Effector memory CD8-positive, alpha-beta T cell (primary cell): Measurements from ENCODE around the gene AZU1.
A peak's percentile ranks its signal among the peaks of the same experiment; 100 is the strongest.

Experiments used
- ATAC-seq: fragments of 150-1000 bp; cut with Tn5 transposase; replicated peaks from 2 replicates; pipeline ENCODE4 v1.10.0; 2021; ENCODE audit warnings: mild to moderate bottlenecking, moderate library complexity
- DNase-seq, 3 experiments: peaks; one replicate each; pipeline ENCODE4 v3.0.0; 2021
- H3K27ac Mint-ChIP-seq, 2 donors: one replicate each; pipeline ENCODE4 v1.8.0; 2022; ENCODE audit warnings: mild to moderate bottlenecking in 2 of 2, mixed read lengths in 2 of 2, moderate library complexity in 2 of 2
- H3K27me3 Mint-ChIP-seq, 2 donors: one replicate each; pipeline ENCODE4 v1.8.0; 2022; ENCODE audit warnings: mixed read lengths in 2 of 2
- H3K36me3 Mint-ChIP-seq: one replicate; pipeline ENCODE4 v1.8.0; 2022; ENCODE audit warnings: mild to moderate bottlenecking, moderate library complexity, mixed read lengths; ENCODE audit not compliant: insufficient read depth
- H3K4me1 Mint-ChIP-seq, 2 donors: one replicate each; pipeline ENCODE4 v1.8.0; 2022; ENCODE audit warnings: low read depth in 2 of 2, mixed read lengths in 2 of 2
- H3K4me3 Mint-ChIP-seq, 2 donors: one replicate each; pipeline ENCODE4 v1.8.0; 2022; ENCODE audit warnings: mild to moderate bottlenecking in 2 of 2, mixed read lengths in 2 of 2, moderate library complexity in 2 of 2
- H3K9me3 Mint-ChIP-seq, 2 donors: one replicate each; pipeline ENCODE4 v1.8.0; 2022; ENCODE audit warnings: mixed read lengths in 2 of 2

The AZU1 gene

GRCh38 chr19:821231-821824, 6.3 kb upstream of the AZU1 start:
- peak overlapping the region in 1 of 2 donors; percentile 47 for H3K4me3 Mint-ChIP-seq
- H3K4me1 Mint-ChIP-seq: peaks cover 3% of the 10 kb centered on the region in 2 donors
- peaks cover 35% of the 10 kb centered on the region for H3K36me3 Mint-ChIP-seq
- no peak overlapping the region for H3K27ac Mint-ChIP-seq
- H3K27me3 Mint-ChIP-seq: peaks cover 7 to 25% of the 10 kb centered on the region in 2 donors
- ATAC-seq (no peak), DNase-seq (no peak)
- H3K9me3 Mint-ChIP-seq: peaks cover 4 to 7% of the 10 kb centered on the region in 2 donors

- ATAC-seq (no peak), DNase-seq (no peak)
- peaks cover 0 to under 1% of the 10 kb centered on the region in 2 donors for H3K9me3 Mint-ChIP-seq
- H3K27ac Mint-ChIP-seq: no peak within 1 kb of the TSS
- peaks cover 0 to 3% of the 10 kb centered on the region in 2 donors for H3K4me1 Mint-ChIP-seq
- peaks cover 7 to 25% of the 10 kb centered on the region in 2 donors for H3K27me3 Mint-ChIP-seq
- peak within 1 kb of the TSS; percentile 10 to 47 for H3K4me3 Mint-ChIP-seq
- peaks cover 31% of the 10 kb centered on the region for H3K36me3 Mint-ChIP-seq
These were observed 5.7 kb upstream of the AZU1 start, which contains the start of gene PLPPR3 for GRCh38 chr19:821825-822503. TSS of gene PLPPR3 (minus strand) at chr19:821955. CDS start at chr19:821559, 396 bp downstream.

- Mint-ChIP-seq H3K4me1 (peaks cover 0 to 2% of the 10 kb centered on the region in 2 donors), H3K36me3 (peaks cover 20% of the 10 kb centered on the region), H3K9me3 (no peaks in the 10 kb centered on the region), H3K27me3 (peaks cover 7 to 25% of the 10 kb centered on the region in 2 donors), H3K4me3 (peak overlapping the region in 1 of 2 donors; percentile 25), H3K27ac (peak overlapping the region in 1 of 2 donors; percentile 84)
- DNase-seq (no peak), ATAC-seq (no peak)
These were observed 4.0 kb upstream of the AZU1 start for GRCh38 chr19:823565-824121.

- H3K27me3 Mint-ChIP-seq: peaks cover 7 to 25% of the 10 kb centered on the region in 2 donors
- H3K4me3 Mint-ChIP-seq: no peak overlapping the region
- ATAC-seq: no peak
These were observed 2.8 kb upstream of the AZU1 start for GRCh38 chr19:824885-825284.

GRCh38 chr19:825897-826644, 1.6 kb upstream of the AZU1 start:
- Mint-ChIP-seq H3K9me3 (no peaks in the 10 kb centered on the region), H3K27me3 (peaks cover 7 to 29% of the 10 kb centered on the region in 2 donors), H3K36me3 (peaks cover 12% of the 10 kb centered on the region), H3K4me3 (no peak overlapping the region), H3K27ac (no peak overlapping the region), H3K4me1 (peaks cover 0 to 2% of the 10 kb centered on the region in 2 donors)
- DNase-seq (no peak), ATAC-seq (no peak)

More at GRCh38 chr19:824885-825284, 2.8 kb upstream of the AZU1 start:
- Mint-ChIP-seq H3K4me1 (peaks cover 0 to 2% of the 10 kb centered on the region in 2 donors), H3K36me3 (peaks cover 16% of the 10 kb centered on the region), H3K27ac (no peak overlapping the region), H3K9me3 (no peaks in the 10 kb centered on the region)
- DNase-seq: no peak

- Mint-ChIP-seq H3K4me1 (peaks cover 0 to 2% of the 10 kb centered on the region in 2 donors), H3K9me3 (no peaks in the 10 kb centered on the region), H3K27ac (no peak overlapping the region), H3K36me3 (peaks cover 12% of the 10 kb centered on the region), H3K27me3 (peaks cover 7 to 35% of the 10 kb centered on the region in 2 donors), H3K4me3 (no peak overlapping the region)
- no peak for ATAC-seq
- no peak for DNase-seq
These were observed 325 bp upstream of the AZU1 start for GRCh38 chr19:827314-827709.

GRCh38 chr19:829129-829758, 1.6 kb downstream of the AZU1 start:
- H3K9me3 Mint-ChIP-seq: no peaks in the 10 kb centered on the region
- H3K4me3 Mint-ChIP-seq: no peak overlapping the region
- peaks cover 5% of the 10 kb centered on the region for H3K36me3 Mint-ChIP-seq
- H3K4me1 Mint-ChIP-seq: peaks cover 0 to 2% of the 10 kb centered on the region in 2 donors
- peaks cover 0 to 22% of the 10 kb centered on the region in 2 donors for H3K27me3 Mint-ChIP-seq
- no peak overlapping the region for H3K27ac Mint-ChIP-seq
- ATAC-seq (no peak), DNase-seq (no peak)

- no peak for ATAC-seq
- Mint-ChIP-seq H3K4me3 (no peak overlapping the region), H3K4me1 (peaks cover 0 to 3% of the 10 kb centered on the region in 2 donors), H3K36me3 (peaks cover 2% of the 10 kb centered on the region), H3K9me3 (no peaks in the 10 kb centered on the region), H3K27ac (no peak overlapping the region), H3K27me3 (peaks cover 12 to 30% of the 10 kb centered on the region in 2 donors)
- no peak for DNase-seq
These were observed 4.1 kb downstream of the AZU1 start for GRCh38 chr19:831407-832369.

GRCh38 chr19:834216-834615, 6.6 kb downstream of the AZU1 start:
- DNase-seq (no peak), ATAC-seq (no peak)
- Mint-ChIP-seq H3K9me3 (no peaks in the 10 kb centered on the region), H3K27me3 (peaks cover 23 to 42% of the 10 kb centered on the region in 2 donors), H3K36me3 (no peaks in the 10 kb centered on the region), H3K4me3 (no peak overlapping the region), H3K4me1 (peaks cover 0 to 3% of the 10 kb centered on the region in 2 donors), H3K27ac (no peak overlapping the region)

GRCh38 chr19:835210-835810, 7.7 kb downstream of the AZU1 start:
- Mint-ChIP-seq H3K4me1 (peaks cover 0 to 3% of the 10 kb centered on the region in 2 donors), H3K27ac (no peak overlapping the region), H3K27me3 (peaks cover 27 to 46% of the 10 kb centered on the region in 2 donors), H3K9me3 (no peaks in the 10 kb centered on the region), H3K4me3 (no peak overlapping the region), H3K36me3 (no peaks in the 10 kb centered on the region)
- DNase-seq (no peak), ATAC-seq (no peak)

GRCh38 chr19:840519-841206, 13.0 kb downstream of the AZU1 start, which contains the start of gene PRTN3:
TSS of gene PRTN3 (plus strand) at chr19:840999. CDS start at chr19:841009, 10 bp downstream.
- Mint-ChIP-seq H3K9me3 (no peaks in the 10 kb centered on the region), H3K4me3 (no peak within 1 kb of the TSS), H3K36me3 (peaks cover 10% of the 10 kb centered on the region), H3K27me3 (peaks cover 40 to 62% of the 10 kb centered on the region in 2 donors), H3K27ac (no peak within 1 kb of the TSS), H3K4me1 (peaks cover 4 to 7% of the 10 kb centered on the region in 2 donors)
- ATAC-seq (no peak), DNase-seq (no peak)
